ENCODE data around the gene SIRT3.

Gene SIRT3

DNA sequence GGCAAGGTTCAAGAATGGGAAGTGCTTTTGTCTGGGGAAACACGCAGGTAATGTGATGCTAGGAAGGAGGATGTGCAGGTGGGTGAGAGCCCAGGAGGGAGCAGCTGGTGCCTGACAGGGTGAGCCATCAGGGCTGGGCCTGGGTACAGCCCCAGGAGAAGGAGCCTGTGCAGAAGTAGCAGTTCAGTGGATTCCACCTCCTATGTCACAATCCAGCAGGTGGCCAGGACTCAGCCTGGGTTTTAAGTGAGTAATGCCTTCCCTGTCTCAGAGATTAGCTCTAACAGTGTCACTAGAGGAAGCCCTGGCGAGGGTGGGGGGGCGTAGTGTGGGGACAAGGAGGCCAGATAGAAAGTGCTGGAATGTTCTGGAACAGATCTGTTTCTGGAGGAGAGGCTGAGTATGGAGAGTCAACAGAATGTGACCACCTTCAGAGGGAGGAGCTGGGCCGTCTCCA lies 20.5 kb downstream of the SIRT3 start:
- DNase-seq, result no peak

GRCh38 chr11:214083-214482 lies 22.1 kb downstream of the SIRT3 start:
- no peak for DNase-seq

GRCh38 chr11:213111-213510 lies 23.0 kb downstream of the SIRT3 start:
- DNase-seq, result no peak

DNA sequence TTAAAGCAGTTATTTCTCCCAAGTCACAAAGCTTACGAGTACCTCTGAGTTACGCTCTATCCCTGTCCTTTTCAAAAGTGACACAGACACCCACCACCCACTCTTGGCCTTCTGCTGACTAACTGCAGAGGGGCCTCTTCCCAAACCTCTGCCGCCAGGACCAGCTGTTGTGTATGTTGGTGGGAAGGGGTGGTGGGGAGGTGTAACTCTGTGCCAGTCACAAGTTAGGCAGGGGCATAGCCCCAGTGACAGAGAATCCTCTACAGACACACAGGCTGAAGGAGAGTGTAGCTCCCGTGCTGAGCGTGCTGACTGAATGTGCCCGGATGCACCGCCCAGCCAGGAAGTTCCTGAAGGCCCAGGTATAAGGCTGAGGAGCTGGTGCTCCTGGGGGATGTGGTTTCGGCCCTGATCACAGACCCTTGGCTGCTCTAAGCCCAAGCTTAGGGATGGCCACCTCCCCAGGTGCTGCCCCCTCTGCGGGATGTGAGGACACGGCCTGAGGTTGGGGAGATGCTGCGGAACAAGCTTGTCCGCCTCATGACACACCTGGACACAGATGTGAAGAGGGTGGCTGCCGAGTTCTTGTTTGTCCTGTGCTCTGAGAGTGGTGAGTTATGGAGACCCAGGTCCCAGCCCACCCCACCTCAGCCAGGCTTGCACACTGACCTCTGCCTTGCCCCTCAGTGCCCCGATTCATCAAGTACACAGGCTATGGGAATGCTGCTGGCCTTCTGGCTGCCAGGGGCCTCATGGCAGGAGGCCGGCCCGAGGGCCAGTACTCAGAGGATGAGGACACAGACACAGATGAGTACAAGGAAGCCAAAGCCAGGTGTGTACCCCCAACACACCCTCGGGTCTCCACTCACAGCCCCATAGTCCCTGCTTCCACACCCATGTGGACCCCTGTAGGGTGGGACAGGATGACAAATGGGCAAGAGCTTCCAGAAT lies 23.7 kb downstream of the SIRT3 start:
- DNase-seq, result no peak

DNA sequence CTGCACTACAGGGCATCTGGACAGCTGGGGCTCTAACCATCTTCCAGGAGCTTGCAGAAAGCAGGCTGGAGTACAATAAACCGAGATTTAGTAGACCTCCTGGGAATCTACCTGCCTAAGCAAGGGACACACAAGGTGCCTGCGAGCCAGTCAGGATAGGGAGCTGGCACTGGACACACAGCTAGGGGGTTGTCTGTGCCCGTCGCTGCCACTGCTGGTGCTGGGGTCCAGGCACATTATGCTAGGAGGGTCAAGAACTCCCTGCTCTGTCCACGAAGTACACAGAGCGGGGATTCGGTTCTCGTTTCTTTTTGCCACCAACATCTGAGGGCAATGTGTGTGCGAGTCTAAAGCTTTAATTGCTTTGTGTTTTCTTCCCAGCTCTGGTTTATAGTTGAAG lies 24.4 kb downstream of the SIRT3 start:
- no peak for DNase-seq

GRCh38 chr11:211295-211694 lies 24.8 kb downstream of the SIRT3 start:
- no peak for DNase-seq

DNA sequence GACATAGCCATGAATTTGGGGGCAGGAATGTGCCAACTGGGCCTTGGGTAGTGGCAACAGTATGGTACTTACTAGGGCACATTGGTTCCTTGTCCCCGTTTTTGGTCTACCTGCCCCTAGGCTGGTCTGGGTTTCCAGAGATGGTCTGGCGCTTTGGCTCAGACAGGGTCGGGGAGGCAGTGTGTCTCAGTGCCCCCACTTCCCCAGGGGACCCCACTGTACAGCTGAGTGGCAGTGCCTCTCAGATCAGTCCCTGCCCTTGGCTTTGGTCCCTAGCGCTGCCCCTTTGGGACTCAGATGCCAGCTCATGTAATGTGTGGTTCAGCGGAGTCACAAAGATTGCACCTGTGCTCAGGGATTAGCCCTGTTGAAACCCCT lies 25.4 kb downstream of the SIRT3 start:
- no peak for DNase-seq

DNA sequence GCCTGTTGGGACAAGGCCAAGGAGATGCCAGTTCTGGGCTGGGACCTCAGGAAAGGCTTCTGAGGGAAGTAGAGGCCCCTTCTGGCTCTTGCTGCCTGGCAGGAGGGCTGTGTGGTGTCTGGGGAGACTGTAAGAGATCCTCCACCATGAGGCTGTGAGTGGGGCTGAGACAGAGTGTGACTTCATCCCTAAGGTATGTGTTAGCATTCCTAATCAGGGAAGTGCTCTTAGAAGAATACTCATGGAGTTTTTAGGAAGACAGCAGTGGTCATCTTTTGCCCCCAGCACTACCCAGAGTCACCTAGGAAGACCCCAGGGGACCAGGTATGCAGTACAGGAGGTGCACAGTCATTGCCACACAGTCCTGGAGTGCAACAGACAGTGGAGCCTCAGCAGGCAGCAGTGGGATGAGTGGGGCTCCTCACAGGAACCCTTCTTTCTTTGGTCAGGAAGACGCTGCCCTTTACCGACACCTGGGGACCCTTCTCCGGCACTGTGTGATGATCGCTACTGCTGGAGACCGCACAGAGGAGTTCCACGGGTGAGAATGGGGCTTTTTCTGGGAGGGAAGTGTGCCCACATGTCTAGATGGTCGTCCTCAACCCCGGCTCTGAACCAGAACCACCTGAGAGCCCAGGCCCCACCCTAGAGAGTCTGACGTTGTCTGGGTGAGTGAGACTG lies 25.9 kb downstream of the SIRT3 start:
- no peak for DNase-seq

DNA sequence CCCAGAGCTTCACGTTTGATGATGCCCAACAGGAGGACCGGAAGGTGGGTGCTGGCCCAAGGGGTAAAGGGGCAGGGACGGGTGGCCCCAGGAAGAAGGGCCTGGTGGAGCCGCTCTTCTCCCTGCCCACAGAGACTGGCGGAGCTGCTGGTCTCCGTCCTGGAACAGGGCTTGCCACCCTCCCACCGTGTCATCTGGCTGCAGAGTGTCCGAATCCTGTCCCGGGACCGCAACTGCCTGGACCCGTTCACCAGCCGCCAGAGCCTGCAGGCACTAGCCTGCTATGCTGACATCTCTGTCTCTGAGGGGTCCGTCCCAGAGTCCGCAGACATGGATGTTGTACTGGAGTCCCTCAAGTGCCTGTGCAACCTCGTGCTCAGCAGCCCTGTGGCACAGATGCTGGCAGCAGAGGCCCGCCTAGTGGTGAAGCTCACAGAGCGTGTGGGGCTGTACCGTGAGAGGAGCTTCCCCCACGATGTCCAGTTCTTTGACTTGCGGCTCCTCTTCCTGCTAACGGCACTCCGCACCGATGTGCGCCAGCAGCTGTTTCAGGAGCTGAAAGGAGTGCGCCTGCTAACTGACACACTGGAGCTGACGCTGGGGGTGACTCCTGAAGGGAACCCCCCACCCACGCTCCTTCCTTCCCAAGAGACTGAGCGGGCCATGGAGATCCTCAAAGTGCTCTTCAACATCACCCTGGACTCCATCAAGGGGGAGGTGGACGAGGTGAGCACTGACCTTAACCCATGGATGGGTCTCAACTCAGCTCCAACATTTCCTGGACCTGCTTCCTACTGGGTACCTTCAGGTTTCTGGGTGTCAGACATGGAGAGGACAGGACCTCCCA lies 26.6 kb downstream of the SIRT3 start:
- DNase-seq, result no peak

DNA sequence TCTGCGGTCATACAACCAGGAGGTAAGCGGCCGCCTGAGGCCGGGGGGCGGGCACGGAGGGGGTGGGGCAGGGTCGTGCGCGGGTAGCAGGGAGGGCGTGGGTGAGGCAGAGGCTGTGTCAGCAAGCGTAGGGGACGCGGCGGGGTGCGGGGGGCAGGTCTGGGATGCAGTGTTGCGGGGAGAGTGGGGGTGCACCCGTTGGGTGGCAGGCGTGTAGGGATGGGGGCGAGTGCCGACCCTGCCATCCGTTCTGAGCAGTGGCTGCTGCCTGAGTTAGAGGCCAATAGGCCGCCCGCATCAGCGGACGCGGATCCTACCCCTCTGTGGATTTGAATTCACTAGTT lies 27.3 kb downstream of the SIRT3 start:
- DNase-seq, result no peak

DNA sequence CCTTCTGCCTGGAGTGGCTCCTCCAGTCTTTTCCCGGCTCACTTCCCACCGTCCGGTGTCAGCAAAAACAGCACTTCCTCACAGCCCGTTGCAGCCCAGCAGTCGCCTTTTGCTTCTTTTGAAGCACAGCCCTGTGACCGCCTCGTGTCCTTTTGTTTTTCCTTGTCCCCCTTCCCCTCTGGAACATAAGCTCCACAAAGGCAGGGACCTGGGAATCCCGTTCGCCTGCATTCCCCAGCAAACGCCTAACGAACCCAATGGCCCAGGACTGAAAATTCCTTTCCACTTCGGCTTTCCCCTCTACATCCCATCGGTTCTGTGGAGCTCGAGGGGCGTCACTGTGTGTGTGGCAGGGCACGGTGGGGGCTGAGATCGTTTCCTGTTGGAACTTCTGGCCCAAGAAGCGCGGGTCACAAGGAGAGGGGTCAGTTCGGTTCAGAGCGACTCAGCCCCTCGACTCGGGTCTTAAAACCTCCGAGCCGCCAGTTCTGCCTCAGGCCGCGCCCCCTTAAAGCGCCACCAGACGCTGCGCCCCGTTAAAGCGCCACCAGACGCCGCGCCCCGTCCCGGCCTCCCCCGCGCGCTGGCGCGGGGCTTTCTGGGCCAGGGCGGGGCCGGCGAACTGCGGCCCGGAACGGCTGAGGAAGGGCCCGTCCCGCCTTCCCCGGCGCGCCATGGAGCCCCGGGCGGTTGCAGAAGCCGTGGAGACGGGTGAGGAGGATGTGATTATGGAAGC lies 27.8 kb downstream of the SIRT3 start:
- DNase-seq, result peak; percentile 71 to 91 (median 79)

- DNase-seq, result no peak
These were observed 28.3 kb downstream of the SIRT3 start for GRCh38 chr11:207863-208180.

DNA sequence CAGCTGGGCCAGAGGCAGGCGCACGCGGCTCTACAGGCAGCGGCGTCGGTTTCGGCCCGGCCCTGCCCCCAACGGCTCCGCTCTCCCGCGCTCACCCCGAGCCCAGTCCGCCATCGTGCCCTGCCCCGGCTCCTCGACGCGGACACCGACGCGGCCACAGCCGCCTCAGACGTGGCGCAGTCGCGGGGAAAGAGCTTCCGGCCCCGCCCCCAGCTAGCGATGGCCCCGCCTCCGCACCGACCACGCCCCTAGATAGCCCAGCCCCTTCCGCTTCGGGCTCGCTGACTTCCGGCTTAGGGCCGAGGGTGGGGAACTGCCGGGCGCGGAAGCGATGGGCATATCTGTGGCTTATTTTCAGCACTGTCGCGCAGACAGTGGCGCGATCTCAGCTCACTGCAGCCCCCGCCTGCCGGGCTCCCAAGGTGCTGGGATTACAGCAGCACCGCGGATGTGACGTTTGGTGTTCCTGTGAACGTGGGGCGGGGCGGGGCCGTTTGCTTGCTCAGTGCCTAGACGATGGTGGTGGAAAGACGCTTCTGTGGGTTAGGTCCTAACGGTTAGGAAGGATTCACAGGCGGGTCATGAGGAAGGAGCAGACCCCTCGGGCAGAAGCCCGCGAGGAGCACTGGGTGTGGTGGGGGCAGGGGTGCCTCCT lies 28.8 kb downstream of the SIRT3 start, which contains the start of the genes BET1L and RIC8A:
BET1L (minus strand) TSS at position 192 of the 655 bp plus-strand sequence; CDS start at position 114, 78 bp downstream.
RIC8A (plus strand) TSS at position 501 of the 655 bp plus-strand sequence. CDS start 1,147 bp downstream, outside the sequence.
- peak; percentile 87 to 100 (median 98) for DNase-seq

- DNase-seq, result peak in 1 of 5 experiments; percentile 48
These were observed 29.5 kb downstream of the SIRT3 start for GRCh38 chr11:206526-207207.

DNA sequence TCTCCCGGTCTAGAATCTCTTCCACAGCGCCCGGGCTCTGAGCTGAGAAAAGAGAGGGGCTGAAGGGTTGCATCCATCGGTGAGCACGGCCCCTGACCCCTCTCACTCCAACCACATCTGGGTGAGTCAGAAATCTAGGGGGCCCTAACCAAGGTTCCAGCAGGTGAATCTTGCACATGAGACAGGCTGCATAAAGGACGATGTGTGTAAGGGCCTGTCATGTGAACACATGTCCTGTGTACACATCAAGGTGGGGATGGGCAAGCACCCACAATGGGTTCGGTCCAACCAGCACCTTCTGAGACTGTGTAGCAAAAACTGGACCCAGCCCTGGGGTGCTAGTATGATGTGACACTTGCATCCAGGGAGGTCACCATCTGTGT lies 30.1 kb downstream of the SIRT3 start:
- no peak for DNase-seq

- no peak for DNase-seq
These were observed 30.7 kb downstream of the SIRT3 start for GRCh38 chr11:205221-206001.

GRCh38 chr11:204587-205109 lies 31.5 kb downstream of the SIRT3 start:
- DNase-seq, result no peak

DNA sequence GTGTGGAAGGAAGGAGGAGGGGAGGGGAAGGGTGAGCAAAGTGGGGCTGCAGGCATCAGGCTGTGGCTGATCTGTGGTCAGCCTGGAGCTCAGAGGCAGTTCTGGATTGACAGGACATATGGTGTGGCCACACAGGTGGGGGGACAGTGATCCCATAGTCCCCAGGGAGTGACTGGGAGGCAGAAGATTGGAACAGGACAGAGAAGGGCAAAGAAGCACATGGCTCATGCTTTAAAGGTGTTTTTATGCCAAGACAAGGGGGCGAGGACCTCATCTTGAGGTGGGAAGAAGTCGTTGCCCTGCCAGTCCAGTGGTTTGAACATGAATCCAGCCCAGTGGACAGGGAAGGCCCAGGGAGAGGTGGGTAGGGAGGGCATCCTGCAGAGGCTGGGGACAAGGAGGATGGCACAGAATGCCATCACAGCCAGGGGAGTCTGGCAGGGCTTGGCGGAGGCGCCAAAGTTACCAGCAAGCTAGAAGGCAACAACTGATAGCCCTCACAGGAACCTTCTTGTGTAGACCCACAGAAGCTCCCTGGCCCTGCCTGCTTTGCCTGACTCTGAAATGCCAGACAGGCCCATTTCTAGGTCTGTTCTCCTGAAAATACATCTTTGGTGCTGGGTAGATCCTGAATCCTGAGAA lies 32.1 kb downstream of the SIRT3 start:
- no peak for DNase-seq

Data from T-helper 2 cell (primary cell).